ENCODE measurements around the gene GRAMD2A.

GRAMD2A gene

DNA sequence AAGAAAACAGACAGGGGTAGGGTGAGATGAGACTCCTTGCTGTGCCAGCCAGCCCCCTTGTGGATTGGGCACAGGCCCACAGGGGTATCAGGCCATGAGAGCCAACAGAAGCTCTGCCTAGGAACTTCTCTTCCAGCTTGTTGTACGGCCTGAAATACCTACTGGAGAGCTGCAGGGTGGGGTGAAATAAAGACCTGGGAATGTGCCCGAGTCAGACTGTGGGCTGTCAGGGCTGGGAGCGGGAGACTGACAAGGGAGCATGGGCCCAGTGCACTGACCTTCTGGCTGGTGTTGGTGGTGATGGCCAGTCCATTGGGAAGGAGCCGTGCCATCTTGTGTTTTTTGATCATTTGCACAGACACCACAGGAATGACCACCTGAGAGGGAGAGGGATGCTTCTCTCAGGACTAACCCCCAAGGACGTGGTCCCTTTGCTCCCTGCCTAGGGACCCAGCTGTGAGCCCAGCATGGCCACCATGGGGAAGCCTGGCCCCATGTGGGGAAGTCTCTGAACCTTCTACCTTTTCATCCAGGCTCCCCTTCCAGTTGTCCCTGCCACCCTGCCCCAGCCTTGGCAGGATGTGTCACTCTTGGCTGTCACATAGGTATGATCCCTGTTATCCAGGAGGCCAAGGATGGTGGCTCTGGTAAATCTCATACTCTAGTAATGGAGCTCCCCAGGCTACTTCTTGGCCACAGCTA is 30.7 kb downstream of the GRAMD2A start:
- DNase-seq = no peak

DNA sequence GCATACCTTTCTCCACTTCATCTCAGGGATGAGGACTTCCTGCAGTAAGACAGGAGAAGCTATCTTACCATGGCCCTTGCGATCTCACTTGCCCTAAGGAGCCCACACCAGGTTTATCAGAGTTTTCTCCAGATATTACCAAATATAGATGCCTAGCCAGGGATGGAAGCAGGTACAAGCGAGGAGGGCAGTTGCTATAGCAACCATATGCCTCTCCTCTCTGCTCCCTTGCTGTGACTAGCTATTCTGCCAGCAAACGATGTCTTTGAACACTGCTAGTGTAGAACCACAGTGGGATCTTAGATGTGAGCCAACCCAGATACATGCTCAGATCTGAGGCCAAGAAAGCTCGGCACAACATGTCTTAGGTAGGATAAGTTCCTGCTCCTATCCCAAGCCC is 33.9 kb downstream of the GRAMD2A start:
- DNase-seq = no peak

DNA sequence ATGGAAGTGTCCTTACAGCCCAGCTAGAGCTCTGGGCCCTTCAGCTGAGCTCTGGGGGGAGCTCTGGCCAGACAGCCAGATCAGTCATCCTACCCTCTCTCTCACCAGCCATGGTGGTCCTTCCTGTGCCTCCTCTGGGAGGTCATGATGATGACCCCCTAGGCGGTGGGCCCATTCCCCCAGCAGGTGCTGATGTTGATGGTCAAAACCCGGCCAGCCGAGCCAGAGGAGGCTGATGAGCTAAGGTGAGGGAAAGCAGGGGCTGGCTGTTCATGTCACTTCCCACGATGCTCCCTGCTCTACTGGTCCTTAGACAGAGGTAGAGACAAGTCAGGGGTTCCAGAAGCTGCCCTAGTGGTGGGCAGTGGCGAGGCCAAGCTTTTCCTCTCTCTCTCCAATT is 35.0 kb downstream of the GRAMD2A start:
- no peak for DNase-seq

- DNase-seq = no peak
These were observed 36.0 kb downstream of the GRAMD2A start for GRCh38 chr15:72161361-72162132.

- DNase-seq = no peak
These were observed 36.8 kb downstream of the GRAMD2A start for GRCh38 chr15:72160696-72161245.

DNA sequence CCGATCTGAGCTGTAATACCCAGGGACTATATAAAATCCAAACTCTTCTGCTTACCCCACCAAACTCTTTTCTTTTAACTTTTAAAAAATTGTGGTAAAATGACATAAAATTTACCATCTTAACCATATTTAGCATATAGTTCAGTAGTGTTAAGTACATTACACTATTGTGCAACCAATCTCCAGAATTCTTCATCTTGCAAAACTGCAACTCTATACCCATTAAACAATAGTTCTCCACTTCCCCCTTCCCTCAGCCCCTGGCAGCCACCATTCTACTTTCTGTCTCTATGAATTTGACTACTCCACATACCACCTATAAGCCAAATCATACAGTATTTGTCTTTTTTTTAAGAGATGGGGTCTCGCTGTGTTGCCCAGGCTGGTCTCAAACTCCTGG is 40.7 kb downstream of the GRAMD2A start:
- no peak for DNase-seq

DNA sequence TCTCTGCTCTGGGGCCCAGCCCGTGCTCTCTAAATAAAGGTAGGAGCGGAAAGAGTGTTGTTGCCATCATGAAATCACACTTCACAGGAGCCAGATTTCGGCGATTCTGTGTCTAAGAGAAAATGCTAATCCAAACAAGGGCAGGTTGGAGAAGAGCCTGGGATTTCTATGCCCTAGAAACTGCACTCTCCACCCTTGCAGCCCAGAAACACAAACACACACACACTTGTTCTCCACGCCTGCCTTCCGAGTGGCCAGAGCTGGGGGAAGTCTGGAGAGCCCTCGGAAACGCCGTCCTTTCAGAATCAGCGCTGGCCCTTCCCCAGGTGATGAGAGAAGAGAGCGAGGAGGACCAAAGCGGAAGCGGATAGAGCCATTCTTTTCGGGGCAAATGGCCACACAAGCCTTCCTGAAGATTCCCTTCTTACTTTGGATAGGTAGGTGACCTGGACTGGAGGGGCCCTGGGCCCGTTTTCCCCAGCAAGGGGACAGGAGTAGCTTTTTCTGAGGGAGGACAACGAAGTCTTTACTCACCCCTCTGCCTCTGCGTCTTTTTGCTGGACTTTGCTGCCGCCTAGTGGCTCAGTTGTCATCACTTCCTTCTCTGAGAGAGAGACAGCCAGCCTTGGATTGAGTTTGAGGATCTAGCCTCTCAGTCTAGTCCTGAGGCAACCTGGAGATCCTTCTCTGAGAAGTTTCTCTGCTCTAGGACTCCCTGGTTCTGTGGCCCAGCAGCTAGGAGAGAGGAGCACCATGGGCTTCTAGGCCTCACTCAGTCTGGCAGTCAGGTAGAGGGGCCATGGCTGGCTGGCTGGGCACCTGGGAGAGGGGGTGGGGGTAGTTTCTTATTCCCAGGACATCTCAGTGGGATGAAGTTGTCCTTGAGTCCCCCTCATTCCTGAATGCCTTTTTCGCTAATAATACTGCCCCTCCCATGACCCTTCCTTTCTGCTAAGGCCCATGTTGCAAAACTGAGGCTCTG is 41.7 kb downstream of the GRAMD2A start:
- peak; percentile 83 to 87 for DNase-seq

DNA sequence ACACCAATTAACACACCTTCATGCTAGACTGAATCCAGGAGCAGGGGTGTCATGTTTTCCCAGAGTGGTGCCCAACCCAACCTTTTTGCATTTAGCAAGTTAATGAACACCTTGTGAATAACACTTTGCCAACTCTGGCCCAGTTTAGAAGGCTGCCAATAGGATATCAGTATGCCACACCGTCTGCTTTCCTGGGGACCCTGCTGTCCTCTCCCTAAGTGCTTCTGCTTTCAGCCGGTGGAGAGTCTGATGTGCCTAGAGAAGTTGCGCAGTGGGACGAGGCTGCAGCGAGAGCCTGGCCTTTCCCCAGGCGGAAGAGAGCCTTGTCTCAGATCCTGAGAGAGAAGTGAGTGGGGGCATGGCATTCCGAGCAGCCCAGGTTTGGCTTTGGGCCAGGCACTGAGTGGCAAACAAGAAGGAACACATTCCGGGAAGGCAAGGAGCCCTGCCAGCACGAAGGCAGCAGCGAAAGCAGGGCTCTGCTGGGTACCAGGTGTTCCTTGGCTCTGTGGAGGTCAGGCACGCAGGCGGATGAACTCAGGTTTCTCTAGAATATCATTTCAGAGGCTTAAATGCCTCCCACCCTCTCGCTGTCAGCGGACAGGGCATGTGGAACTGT is 42.5 kb downstream of the GRAMD2A start:
- DNase-seq = no peak

DNA sequence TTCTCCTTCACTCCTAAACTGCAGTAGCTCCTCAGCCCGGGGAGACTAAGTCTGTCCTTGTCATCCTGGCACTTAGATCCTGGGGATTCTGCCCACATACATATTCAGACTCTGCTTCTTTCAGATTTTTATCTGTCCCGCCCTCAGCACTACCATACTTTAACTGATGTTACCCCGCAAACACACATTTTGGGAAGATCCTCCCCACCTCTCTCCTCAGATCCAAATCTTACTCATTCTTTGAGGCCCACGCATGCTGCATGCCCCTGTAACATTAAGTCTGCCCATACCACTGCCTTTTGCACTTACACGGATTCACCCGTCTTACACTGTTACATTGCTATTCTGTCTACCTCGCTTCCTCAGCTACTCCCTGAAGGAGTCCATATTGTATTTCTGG is 43.3 kb downstream of the GRAMD2A start:
- no peak for DNase-seq

GRCh38 chr15:72153269-72154000 is 44.2 kb downstream of the GRAMD2A start:
- DNase-seq = no peak

- DNase-seq = no peak
These were observed 50.2 kb downstream of the GRAMD2A start for GRCh38 chr15:72147418-72147817.

DNA sequence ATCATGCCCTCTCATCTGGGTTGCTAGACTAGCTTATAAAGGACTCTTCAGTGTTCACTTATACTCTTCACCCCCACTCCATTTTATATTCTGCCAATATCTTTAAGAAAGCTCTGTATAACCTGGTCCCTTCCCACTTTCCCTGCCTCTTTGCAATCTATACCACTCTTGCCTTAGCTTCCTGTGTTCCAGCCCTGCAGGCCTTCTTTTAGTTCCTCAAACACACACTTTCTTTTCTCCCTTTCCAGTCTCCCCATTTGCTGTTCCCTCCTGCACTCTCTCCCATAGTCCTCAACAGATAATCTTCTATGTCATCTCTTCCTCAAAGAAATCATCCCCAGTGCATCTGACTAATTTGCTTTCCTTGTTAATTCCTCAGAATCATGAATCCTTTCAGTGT is 50.7 kb downstream of the GRAMD2A start:
- no peak for DNase-seq

GRCh38 chr15:72146221-72146620 is 51.4 kb downstream of the GRAMD2A start:
- no peak for DNase-seq

DNA sequence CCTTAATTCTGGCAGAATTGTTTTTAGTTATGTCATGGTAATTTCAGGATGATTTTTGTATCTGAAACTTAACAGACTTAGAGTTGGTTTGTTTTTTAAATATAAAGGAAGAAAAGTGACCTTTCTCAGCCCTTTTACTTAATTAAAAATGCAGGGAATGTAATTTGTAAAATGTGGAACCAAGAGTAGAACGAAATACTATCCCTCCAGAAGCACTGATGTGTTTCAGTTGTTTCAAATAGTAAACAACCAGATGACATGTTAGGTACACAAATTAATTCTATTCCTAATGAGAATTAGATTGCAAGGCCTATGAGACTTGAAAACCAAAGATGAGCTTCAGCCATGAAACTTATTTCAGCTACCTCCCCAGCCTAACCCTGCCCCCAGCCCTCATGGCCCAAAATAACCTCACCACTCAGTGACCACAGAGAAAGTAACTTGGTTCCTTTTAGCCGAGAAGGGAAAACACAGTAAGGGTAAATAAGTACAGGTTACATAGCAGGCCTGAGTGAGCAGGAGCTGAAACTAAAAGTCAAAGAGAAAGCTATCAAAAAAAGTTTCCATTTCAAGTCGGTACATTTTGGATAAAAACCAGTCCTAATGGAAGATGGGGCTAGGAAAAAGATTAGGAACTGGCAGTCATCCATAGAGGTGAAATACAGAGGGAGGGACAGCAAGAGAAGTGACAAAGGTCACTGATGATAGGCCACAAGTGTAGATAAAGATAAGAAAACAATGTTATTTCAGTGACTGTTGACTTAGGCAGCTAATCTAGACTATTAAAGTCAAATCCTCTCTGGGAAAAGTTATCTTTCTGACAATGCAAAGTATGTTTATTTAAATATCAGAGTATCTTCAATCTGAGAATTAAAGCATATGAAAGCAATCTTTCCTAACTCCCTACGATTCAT is 56.2 kb downstream of the GRAMD2A start:
- DNase-seq = no peak

GRCh38 chr15:72140088-72140487 is 57.5 kb downstream of the GRAMD2A start:
- DNase-seq = no peak

GRCh38 chr15:72139667-72140066 is 57.9 kb downstream of the GRAMD2A start:
- no peak for DNase-seq

DNA sequence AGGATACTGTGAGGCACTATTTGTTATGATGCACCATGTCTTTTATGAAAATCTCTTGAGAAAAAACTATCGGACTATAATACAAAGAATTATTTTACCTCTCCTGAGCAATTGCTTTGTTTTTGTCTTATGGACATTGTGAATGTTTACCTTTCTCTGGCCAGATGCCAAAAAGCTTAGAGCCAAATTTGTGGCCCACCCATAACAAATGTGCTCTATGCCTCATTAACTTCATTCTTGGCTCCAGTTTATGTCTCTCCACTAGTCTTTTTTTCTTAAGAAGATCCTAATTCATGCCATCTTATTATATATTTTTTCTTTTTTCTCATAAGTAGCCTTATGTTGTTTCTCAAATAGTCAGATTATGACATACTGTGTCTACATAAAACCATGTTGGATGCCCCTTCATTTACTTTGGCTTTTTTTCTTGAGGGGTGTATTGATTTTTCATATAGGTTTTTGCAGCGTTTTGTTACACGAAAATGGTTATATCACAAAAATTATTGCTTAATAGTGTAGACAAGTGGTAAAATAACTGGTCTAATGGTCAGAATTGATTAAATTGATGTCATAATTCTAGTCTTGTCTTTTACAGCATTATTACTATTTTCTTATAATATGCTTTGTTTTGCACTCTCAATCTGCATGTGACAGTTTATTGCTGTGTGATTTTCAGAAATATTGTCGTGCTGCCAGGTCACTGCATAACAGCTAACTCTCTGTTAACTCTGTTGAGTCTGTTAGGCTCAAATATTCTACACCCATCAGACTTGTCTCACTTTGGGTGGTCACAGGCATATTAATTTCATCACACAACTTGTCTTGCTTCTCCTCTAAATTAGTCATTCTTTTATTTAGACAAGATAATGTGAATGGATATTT is 61.2 kb downstream of the GRAMD2A start:
- DNase-seq = no peak

DNA sequence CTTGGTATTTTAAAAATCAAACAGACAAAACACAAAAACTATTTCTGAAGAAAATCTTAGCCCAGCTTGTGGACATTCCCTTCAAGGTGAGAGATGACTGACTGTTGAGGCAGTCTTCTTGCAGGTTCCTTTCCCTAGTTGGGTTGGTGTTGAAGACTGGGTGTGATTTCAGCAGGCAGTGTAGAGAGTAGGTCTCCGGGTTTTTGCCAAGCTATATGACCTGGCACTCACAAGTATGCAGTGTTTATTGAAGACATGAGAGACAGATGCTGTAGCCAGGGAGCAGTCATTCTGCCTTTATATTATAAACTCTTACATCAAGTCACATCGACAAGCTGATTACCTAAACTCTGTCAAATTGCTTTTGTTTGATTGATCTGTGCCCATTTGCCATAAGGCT is 61.9 kb downstream of the GRAMD2A start:
- DNase-seq = no peak

DNA sequence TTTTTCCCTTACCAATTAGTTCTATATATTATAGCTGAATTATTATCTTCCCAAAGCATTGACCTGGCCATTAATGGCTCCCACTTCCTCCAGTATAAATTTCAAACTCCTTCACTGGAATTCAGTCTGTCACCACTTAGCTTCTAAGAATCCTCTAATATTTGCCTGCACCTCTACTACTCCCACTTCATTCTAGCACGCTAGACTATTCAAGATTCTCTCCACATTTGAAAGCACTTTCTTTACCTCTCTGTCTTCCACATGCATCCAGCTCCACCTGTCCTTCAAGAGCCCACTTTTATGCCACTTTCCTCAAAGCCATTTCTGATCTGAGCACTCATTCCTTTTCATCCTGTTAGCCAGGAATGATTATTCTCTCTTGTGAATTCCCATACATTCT is 64.4 kb downstream of the GRAMD2A start:
- no peak for DNase-seq

GRCh38 chr15:72131922-72132321 is 65.7 kb downstream of the GRAMD2A start:
- DNase-seq = no peak

Measured in stimulated activated CD4-positive, alpha-beta T cell treated with anti-CD3 and anti-CD28 coated beads, Interleukin-2, amount 100 ng/mL, for 48 hours (primary cell).